ENCODE data around the gene ATP6V0A4.

- no peak for TF ChIP-seq CTCF (IDR thresholded peaks at IDR 0.05; ENCODE audit: borderline replicate concordance, extremely low read depth, low read length, poor library complexity, severe bottlenecking)
- no peak for TF ChIP-seq EZH2 (IDR thresholded peaks at IDR 0.05; ENCODE audit: borderline replicate concordance, low read depth, low read length, severe bottlenecking)
These were observed 37.1 kb upstream of the ATP6V0A4 start for GRCh38 chr7:138835087-138835486.
